HCT116 (cell line): ENCODE results near the gene ZBTB16.

Source experiments
- CTCF ChIP-seq, 3 experiments: fragments of 200-600 bp in 1 of 3; sonication (generic) in 1 of 3; IDR thresholded peaks in 2 of 3; conservative IDR thresholded peaks in 1 of 3; 2 replicates each; pipeline ENCODE4 v1.5.1; 2012 to 2017; ENCODE audit warnings: low read depth in 2 of 3, low read length in 2 of 3, antibody characterized with exemption in 1 of 3, borderline replicate concordance in 1 of 3, control low read depth in 1 of 3, mild to moderate bottlenecking in 1 of 3, mixed read lengths in 1 of 3, mixed run types in 1 of 3, moderate library complexity in 1 of 3; ENCODE audit not compliant: insufficient read depth in 1 of 3
- EGR1 ChIP-seq: IDR thresholded peaks from 2 replicates; pipeline ENCODE4 v1.6.1; 2012; ENCODE audit warnings: low read depth
- EZH2 ChIP-seq: fragments of 200-600 bp; sonication (generic); IDR thresholded peaks from 2 replicates; pipeline ENCODE4 v1.6.1; 2017; ENCODE audit warnings: antibody characterized with exemption, mixed run types
- EZH2phosphoT487 ChIP-seq: fragments of 200-600 bp; IDR thresholded peaks from 2 replicates; pipeline ENCODE4 v1.6.1; 2018; ENCODE audit warnings: antibody characterized with exemption, borderline replicate concordance
- MAX ChIP-seq: IDR thresholded peaks from 2 replicates; pipeline ENCODE4 v1.6.1; 2012
- POLR2A ChIP-seq: IDR thresholded peaks from 2 replicates; pipeline ENCODE4 v1.7.0; 2011; ENCODE audit warnings: borderline replicate concordance; ENCODE audit not compliant: insufficient read depth, insufficient read length; ENCODE audit errors: extremely low read depth
- REST ChIP-seq: IDR thresholded peaks from 2 replicates; pipeline ENCODE4 v1.6.1; 2012; ENCODE audit warnings: low read depth
- SIN3A ChIP-seq: IDR thresholded peaks from 2 replicates; pipeline ENCODE4 v1.6.1; 2012; ENCODE audit warnings: low read depth
- SP1 ChIP-seq: IDR thresholded peaks from 2 replicates; pipeline ENCODE4 v1.6.1; 2012; ENCODE audit warnings: low read depth
- TCF7L2 ChIP-seq: IDR thresholded peaks from 2 replicates; pipeline ENCODE4 v1.7.0; 2011; ENCODE audit warnings: borderline replicate concordance, inconsistent platforms; ENCODE audit not compliant: insufficient read depth, insufficient read length; ENCODE audit errors: extremely low read depth
- ZNF274 ChIP-seq: fragments of 200-500 bp; sonication (Bioruptor generic); IDR thresholded peaks from 2 replicates; pipeline ENCODE4 v1.6.1; 2014; ENCODE audit warnings: mild to moderate bottlenecking, low read depth, low read length, inconsistent platforms

- no peak for TF ChIP-seq CTCF (IDR thresholded peaks at IDR 0.05 in 2 of 3, conservative IDR thresholded peaks at IDR 0.05 in 1 of 3; ENCODE audit: borderline replicate concordance in 1 of 3, insufficient read depth in 1 of 3, low read depth in 2 of 3, low read length in 2 of 3)
- no peak for TF ChIP-seq POLR2A
- no peak for TF ChIP-seq ZNF274
- no peak for TF ChIP-seq TCF7L2
- no peak for TF ChIP-seq EZH2phosphoT487
- no peak for TF ChIP-seq MAX
- TF ChIP-seq EGR1: no peak
- TF ChIP-seq EZH2: no peak
- TF ChIP-seq SIN3A: no peak
- TF ChIP-seq REST: no peak
- TF ChIP-seq SP1: no peak
These were observed 194.3 kb downstream of the ZBTB16 start for GRCh38 chr11:114253771-114254170.
